ENCODE data around the gene PREX1. TPM values are rescaled to one million over a fixed set of nuclear protein-coding genes. Genes with fewer than 3 reads are reported as not detected.

PREX1 gene
- total RNA-seq, 4 donors from 2014 or later = 29.5 to 121 (median 40.9) TPM

GRCh38 chr20:48852609-48853008, 24.8 kb upstream of the PREX1 start:
- no peak for DNase-seq (ENCODE audit: low spot score)
- TF ChIP-seq CTCF (IDR thresholded peaks at IDR 0.05) = no peak
- ATAC-seq (ENCODE audit: low FRiP score) = no peak

- DNase-seq (ENCODE audit: low spot score) (no peak), ATAC-seq (ENCODE audit: low FRiP score) (no peak)
- no peak for TF ChIP-seq CTCF (IDR thresholded peaks at IDR 0.05)
Measured at GRCh38 chr20:48851579-48851978, 23.8 kb upstream of the PREX1 start.

DNA sequence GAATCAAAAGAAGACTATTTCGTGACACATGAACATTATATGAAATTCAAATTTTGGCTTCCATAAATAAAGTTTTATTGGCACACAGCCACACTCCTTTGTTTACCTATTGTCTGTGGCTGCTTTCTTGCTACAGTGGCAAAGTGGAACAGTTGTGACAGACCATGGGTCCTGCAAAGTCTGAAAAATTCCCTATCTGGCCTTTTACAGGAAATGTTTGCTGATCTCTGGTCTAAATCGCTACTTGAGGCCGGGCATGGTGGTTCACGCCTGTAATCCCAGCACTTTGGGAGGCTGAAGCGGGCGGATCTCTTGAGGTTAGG, 23.1 kb upstream of the PREX1 start:
- TF ChIP-seq CTCF (IDR thresholded peaks at IDR 0.05) = no peak
- DNase-seq (ENCODE audit: low spot score) (no peak), ATAC-seq (ENCODE audit: low FRiP score) (no peak)

GRCh38 chr20:48850257-48850976, 22.6 kb upstream of the PREX1 start:
- no peak for DNase-seq (ENCODE audit: low spot score)
- TF ChIP-seq CTCF (IDR thresholded peaks at IDR 0.05) = no peak
- ATAC-seq (ENCODE audit: low FRiP score) = no peak

DNA sequence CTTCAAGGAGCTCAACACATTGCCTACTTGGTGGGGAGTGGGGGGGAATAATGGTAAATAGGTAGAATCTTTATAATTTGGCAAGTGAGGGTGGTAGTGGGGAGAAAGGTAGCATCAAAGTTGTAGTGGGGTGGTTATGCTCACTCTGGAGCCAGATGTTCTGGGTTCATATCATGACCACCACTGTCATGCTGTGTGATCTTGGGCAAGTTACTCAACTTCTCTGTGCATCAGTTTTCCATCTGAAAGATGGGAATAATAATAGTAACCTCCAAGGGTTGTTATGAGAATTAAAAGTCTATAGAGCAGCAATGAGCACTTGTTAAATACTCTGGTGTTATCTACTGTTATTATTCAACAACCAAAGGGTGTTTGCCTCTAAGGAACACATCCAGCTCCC, 22.0 kb upstream of the PREX1 start:
- ATAC-seq (ENCODE audit: low FRiP score) = no peak
- no peak for DNase-seq (ENCODE audit: low spot score)
- no peak for TF ChIP-seq CTCF (IDR thresholded peaks at IDR 0.05)

GRCh38 chr20:48849299-48849698, 21.5 kb upstream of the PREX1 start:
- no peak for DNase-seq (ENCODE audit: low spot score)
- ATAC-seq (ENCODE audit: low FRiP score) = no peak
- TF ChIP-seq CTCF (IDR thresholded peaks at IDR 0.05) = no peak

GRCh38 chr20:48847498-48848205, 19.9 kb upstream of the PREX1 start:
- no peak for DNase-seq (ENCODE audit: low spot score)
- TF ChIP-seq CTCF (IDR thresholded peaks at IDR 0.05) = no peak
- ATAC-seq (ENCODE audit: low FRiP score) = no peak
